Esophagus muscularis mucosa (tissue), 4 donors: Measurements from ENCODE around the gene FAM171A1. TPM values are rescaled to one million over a fixed set of nuclear protein-coding genes. Genes with fewer than 3 reads are reported as not detected.

ENCODE experiments used
- DNase-seq: peaks from one replicate; pipeline ENCODE4 v3.0.0-alpha.2; 2017; ENCODE audit errors: extremely low spot score
- H3K27ac ChIP-seq, 4 donors: fragments of 200-600 bp; sonication (generic); replicated peaks in 1 of 4; 1 replicate in 3 of 4; 2 replicates in 1 of 4; pipeline ENCODE4 v1.5.1; 2016 to 2019; ENCODE audit warnings: mild to moderate bottlenecking in 1 of 4
- H3K27me3 ChIP-seq, 4 donors: fragments of 200-600 bp; sonication (generic); one replicate each; pipeline versions ENCODE4 v1.5.1 to v1.6.0; 2016 to 2019
- H3K36me3 ChIP-seq, 4 donors: fragments of 200-600 bp; sonication (generic); one replicate each; pipeline ENCODE4 v1.5.1; 2016 to 2019
- H3K4me1 ChIP-seq, 4 donors: fragments of 200-600 bp; sonication (generic); one replicate each; pipeline ENCODE4 v1.5.1; 2016 to 2019
- H3K4me3 ChIP-seq, 4 donors: fragments of 200-600 bp; sonication (generic); 1 replicate in 2 of 4; 2 replicates in 2 of 4; pipeline ENCODE4 v1.5.1; 2016 to 2019; ENCODE audit warnings: mild to moderate bottlenecking in 4 of 4, moderate library complexity in 1 of 4
- H3K9me3 ChIP-seq, 4 donors: fragments of 200-600 bp; sonication (generic); 1 replicate in 3 of 4; 2 replicates in 1 of 4; pipeline ENCODE4 v1.5.1; 2016 to 2019
- EP300 ChIP-seq: sonication (generic); formaldehyde crosslinking; IDR thresholded peaks from one replicate; pipeline ENCODE4 v1.6.1; 2017; ENCODE audit warnings: antibody characterized with exemption
- POLR2A ChIP-seq: fragments of 450-650 bp; IDR thresholded peaks from one replicate; pipeline ENCODE4 v1.6.1; 2017; ENCODE audit warnings: antibody characterized with exemption, moderate library complexity, mild to moderate bottlenecking, low read depth
- POLR2AphosphoS5 ChIP-seq, 2 donors: sonication (generic); formaldehyde crosslinking; IDR thresholded peaks; one replicate each; pipeline ENCODE4 v1.6.1; 2017; ENCODE audit warnings: antibody characterized with exemption in 2 of 2
- WGBS: methylation state at CpG from one replicate; pipeline ENCODE4 v1.1.5; 2018; 5-methylcytosine and 5-hydroxymethylcytosine counted together
- intact Hi-C: fragments of 100-400 bp; cut with DNase I; formaldehyde crosslinking; loops from one replicate; pipeline ENCODE4 v1.15.1; 2023
- total RNA-seq, 4 donors: library from RNA; depleted of rRNA; stranded (reverse); fragments of >200 nt; gene quantifications; one replicate each; pipeline versions ENCODE4 v1.1.0 to v1.2.1, GENCODE V29; 2016
- TF ChIP-seq, protein P1 (sequence below), 3 experiments: fragments of 200-600 bp in 2 of 3; fragments of 450-650 bp in 1 of 3; sonication (generic) in 2 of 3; IDR thresholded peaks; one replicate each; pipeline ENCODE4 v1.5.1; 2017 to 2019; ENCODE audit warnings: antibody characterized with exemption in 3 of 3, mild to moderate bottlenecking in 2 of 3, moderate library complexity in 1 of 3

FAM171A1 gene
- total RNA-seq, 4 donors from 2014 or later, result 7.1 to 15.0 (median 12.6) TPM

DNA sequence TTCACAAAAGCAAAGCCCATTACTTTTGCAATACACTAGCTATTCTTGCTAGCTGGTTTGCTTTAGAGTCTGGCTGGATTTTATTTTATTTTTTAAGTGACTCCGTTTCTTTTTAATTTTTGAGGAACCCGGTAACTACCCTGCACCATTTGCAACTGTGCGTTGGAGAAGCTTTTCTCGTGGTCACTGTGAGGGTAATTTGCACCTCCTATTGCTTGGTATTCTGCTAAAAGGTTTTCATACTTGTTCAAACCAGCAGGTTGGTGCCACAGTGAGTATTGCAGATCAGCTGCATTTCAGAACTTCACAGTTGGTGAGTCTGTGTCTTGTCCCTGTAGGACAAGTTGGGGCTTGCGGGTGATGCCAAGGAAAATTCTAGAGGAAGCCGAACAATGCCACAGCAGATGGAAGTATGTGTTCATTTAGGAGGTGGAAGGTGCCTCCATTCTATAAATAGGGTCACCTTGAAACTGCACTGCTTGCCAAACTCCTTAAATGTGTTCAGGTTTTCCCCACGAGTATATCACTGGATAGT, 198.7 kb downstream of the FAM171A1 start:
- Histone ChIP-seq H3K36me3 (no peaks in the 10 kb centered on the region), H3K4me1 (peaks cover 9 to 19% (median 17%) of the 10 kb centered on the region in 4 donors), H3K27ac (no peak overlapping the region), H3K27me3 (no peaks in the 10 kb centered on the region), H3K9me3 (no peaks in the 10 kb centered on the region), H3K4me3 (no peak overlapping the region)
- no peak for DNase-seq
- TF ChIP-seq EP300, result no peak
- TF ChIP-seq POLR2A, result no peak
- TF ChIP-seq, protein P1, sequence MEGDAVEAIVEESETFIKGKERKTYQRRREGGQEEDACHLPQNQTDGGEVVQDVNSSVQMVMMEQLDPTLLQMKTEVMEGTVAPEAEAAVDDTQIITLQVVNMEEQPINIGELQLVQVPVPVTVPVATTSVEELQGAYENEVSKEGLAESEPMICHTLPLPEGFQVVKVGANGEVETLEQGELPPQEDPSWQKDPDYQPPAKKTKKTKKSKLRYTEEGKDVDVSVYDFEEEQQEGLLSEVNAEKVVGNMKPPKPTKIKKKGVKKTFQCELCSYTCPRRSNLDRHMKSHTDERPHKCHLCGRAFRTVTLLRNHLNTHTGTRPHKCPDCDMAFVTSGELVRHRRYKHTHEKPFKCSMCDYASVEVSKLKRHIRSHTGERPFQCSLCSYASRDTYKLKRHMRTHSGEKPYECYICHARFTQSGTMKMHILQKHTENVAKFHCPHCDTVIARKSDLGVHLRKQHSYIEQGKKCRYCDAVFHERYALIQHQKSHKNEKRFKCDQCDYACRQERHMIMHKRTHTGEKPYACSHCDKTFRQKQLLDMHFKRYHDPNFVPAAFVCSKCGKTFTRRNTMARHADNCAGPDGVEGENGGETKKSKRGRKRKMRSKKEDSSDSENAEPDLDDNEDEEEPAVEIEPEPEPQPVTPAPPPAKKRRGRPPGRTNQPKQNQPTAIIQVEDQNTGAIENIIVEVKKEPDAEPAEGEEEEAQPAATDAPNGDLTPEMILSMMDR (IDR thresholded peaks at IDR 0.05), result no peak
- no peak for TF ChIP-seq POLR2AphosphoS5 (IDR thresholded peaks at IDR 0.05)
- 92% methylated on average over 7 of the region's 7 CpGs for WGBS
- intact Hi-C loops, result no loop called here

DNA sequence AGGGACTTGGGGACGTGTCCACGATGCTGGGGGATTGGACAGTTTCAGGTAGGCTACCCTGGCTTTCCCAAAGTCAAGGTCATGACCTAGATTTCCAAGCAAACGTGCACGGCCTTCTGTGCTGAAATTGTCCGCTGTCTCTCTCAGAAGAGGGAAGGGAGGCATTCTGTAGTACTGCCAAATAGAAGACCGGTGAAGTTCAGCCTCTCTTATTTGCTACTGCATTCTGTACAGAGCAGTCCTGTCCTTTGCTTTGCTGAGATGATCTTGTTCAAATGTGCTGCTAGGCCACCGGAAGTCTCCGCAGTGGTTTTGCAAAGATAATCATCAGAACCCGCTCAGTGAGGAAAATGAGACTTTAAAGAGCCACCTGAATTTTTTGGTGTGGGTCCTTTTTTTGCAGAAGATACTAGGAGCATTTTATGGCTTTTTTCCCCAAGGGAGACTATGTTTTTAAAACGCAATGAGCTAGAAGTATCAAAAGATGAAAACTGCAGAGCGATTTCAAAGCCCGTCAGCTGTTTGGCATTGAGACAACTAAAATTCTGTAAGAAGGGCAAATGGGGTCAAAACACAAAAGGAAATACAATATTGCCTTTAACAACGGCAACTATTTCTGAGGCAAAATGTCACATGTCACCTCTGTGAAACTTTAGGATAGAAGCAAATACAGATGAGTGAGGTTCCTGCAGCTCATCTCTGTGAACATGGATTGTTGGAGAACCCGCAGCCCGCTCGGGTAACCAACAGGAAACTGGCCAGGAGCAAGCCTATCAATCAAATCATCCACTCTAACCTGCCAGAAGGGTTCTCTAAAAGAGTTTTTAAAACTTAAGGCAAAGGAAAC, 201.3 kb downstream of the FAM171A1 start:
- H3K4me1 ChIP-seq, result peaks cover 14 to 35% (median 32%) of the 10 kb centered on the region in 4 donors
- H3K27ac ChIP-seq, result peak overlapping the region; percentile 21 to 67 (median 53)
- intact Hi-C loops, result loop anchor here (5.0 to 10.0 kb wide), 2 partner anchors 212 to 295 kb away; partner anchors contain the start of genes MEIG1 and SUV39H2
- no peak for TF ChIP-seq EP300
- no peak for TF ChIP-seq POLR2AphosphoS5 (IDR thresholded peaks at IDR 0.05)
- TF ChIP-seq POLR2A, result no peak
- TF ChIP-seq, protein P1 (IDR thresholded peaks at IDR 0.05), result no peak
- 63% methylated on average over 16 of the region's 16 CpGs for WGBS
- H3K9me3 ChIP-seq, result no peaks in the 10 kb centered on the region
- no peaks in the 10 kb centered on the region for H3K27me3 ChIP-seq
- H3K4me3 ChIP-seq, result peak overlapping the region in 2 of 4 donors; percentile 34 to 35
- H3K36me3 ChIP-seq, result no peaks in the 10 kb centered on the region
- DNase-seq, result no peak

DNA sequence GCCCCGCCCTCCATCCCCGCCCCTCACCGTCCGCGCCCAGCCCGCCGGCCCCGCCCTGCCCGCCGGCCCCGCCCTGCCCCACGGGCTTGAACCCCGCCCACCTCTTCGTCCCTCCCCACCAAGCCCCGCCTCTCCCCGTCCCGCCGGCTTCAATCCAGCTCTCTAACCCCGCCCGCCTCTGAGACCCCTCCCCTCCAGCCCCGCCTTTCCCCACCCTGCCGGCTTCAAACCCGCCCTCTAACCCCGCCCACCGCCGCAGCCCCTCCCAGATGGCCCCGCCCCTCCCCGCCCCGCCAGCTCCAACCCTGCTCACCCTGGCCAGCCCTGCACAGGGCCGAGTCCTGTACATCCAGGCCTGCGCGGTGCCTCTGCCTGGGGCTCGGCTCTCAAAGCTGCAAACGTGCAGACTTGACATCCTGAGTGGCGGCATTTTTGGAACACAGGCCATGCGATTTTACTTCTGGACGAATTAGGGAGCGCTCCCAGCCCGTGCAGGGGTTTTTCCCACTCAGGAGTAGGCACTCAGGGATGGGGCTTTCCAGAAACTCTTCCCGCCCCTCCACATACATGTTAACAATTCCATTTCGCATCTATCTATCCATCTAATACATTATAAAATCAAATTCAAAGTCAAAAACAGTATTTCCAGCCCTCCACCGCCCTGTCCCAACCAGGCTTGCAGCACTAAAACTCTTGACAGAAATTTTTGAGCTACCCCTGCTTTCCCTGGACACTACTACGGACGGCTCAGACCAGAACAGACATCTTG, 202.1 kb downstream of the FAM171A1 start:
- H3K36me3 ChIP-seq, result no peaks in the 10 kb centered on the region
- TF ChIP-seq POLR2A (no peak), POLR2AphosphoS5 (IDR thresholded peaks at IDR 0.05) (peak in 1 of 2 donors; percentile 62)
- TF ChIP-seq, protein P1 (IDR thresholded peaks at IDR 0.05), result no peak
- peak overlapping the region; percentile 21 to 67 (median 53) for H3K27ac ChIP-seq
- intact Hi-C loops, result loop anchor here (5.0 to 10.0 kb wide), 2 partner anchors 212 to 294 kb away; partner anchors contain the start of genes MEIG1 and SUV39H2
- H3K27me3 ChIP-seq, result no peaks in the 10 kb centered on the region
- peak; percentile 98 for DNase-seq
- WGBS, result 47% methylated on average over 10 of the region's 44 CpGs
- H3K4me1 ChIP-seq, result peaks cover 14 to 35% (median 32%) of the 10 kb centered on the region in 4 donors
- peak overlapping the region; percentile 45 to 99 (median 94) for H3K4me3 ChIP-seq
- no peaks in the 10 kb centered on the region for H3K9me3 ChIP-seq

DNA sequence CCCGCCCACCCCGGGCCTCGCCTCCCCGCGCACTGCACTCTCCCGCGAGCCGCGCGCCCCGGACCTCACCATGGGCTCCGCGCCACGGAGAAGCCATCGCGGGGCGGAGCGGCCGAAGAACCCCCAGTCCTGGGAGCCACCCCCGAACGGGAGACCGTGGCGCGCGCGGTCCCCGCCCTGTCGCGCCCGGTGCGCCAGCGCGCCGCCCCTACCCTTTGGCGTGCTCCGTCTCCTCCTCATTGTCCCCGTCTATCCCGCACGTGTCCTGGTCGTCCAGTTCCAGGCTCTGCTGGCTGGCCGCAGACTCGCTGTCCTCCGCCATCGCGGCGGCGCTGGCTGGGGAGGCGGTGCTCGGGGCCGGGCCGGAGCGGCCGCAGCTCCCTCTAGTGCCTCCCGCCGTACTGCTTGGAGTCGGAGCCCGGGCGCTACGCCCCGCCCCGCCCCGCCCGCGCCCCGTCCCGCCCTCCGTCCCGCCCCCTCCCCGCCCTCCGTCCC, 202.8 kb downstream of the FAM171A1 start, which contains the start of gene NMT2:
NMT2 (minus strand) TSS at position 403 of the 495 bp plus-strand sequence; CDS start at position 322, 81 bp downstream.
- no peak for DNase-seq
- TF ChIP-seq POLR2A, result peak; percentile 79
- TF ChIP-seq, protein P1 (IDR thresholded peaks at IDR 0.05), result peak; percentile 27 to 59 (median 28)
- TF ChIP-seq EP300, result no peak
- TF ChIP-seq POLR2AphosphoS5 (IDR thresholded peaks at IDR 0.05), result peak; percentile 97 to 98
- intact Hi-C loops, result loop anchor here (5.0 to 10.0 kb wide), 2 partner anchors 211 to 294 kb away; partner anchors contain the start of genes MEIG1 and SUV39H2
- H3K27me3 ChIP-seq, result no peaks in the 10 kb centered on the region
- WGBS, result 0% methylated on average over 1 of the region's 70 CpGs
- H3K36me3 ChIP-seq, result no peaks in the 10 kb centered on the region
- H3K4me1 ChIP-seq, result peaks cover 14 to 35% (median 32%) of the 10 kb centered on the region in 4 donors
- H3K4me3 ChIP-seq, result peak within 1 kb of the TSS; percentile 76 to 99 (median 94)
- H3K27ac ChIP-seq, result peak within 1 kb of the TSS; percentile 89 to 96 (median 92)
- no peaks in the 10 kb centered on the region for H3K9me3 ChIP-seq
